DMS53 treated with DMSO at 0.1 percent for 48 hours (cell line): ENCODE results near the gene GNB1.

Experiments used
- DNase-seq: peaks from one replicate; lab custom pipeline; 2025; ENCODE audit not compliant: unreplicated experiment; lab: John Stamatoyannopoulos, UW

Gene GNB1

DNA sequence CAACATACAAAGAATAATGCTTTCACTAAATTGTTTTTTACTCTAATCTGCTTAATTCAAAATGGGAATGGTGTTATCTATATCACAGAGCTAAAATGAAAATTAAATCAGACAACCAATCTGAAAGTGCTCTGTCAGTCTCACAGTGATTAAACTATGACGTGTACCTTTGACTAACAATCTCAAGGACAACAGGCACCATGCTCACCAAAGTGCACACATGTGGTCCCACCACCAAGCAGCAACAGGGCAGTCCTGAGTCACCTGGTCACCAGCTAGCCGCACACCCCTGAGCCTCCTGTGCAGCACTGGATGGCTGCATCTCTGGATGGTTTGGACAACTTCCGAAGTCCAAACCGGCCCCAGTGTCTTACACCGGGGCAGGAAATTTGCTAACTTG lies 58.1 kb downstream of the GNB1 start:
- no peak for DNase-seq

DNA sequence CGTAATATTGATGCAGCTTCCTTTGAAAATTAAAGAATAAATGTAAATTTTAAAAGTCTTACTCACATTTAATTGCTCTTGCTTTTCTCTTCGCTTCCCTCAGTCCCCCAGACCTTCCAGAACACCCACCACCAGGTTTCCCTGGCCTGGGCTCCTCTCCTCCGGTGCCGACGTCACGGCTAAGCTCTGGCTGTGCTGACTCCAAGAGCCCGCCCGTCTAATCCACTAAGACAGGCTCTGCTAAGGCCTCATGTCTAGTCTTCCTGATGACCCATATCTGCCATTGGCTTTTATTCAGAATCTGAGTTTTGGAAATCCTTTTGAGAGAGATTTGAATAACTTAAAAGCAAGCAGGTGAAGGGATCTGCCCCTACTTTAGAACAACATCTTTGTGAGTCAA lies 58.7 kb downstream of the GNB1 start:
- DNase-seq, result no peak

DNA sequence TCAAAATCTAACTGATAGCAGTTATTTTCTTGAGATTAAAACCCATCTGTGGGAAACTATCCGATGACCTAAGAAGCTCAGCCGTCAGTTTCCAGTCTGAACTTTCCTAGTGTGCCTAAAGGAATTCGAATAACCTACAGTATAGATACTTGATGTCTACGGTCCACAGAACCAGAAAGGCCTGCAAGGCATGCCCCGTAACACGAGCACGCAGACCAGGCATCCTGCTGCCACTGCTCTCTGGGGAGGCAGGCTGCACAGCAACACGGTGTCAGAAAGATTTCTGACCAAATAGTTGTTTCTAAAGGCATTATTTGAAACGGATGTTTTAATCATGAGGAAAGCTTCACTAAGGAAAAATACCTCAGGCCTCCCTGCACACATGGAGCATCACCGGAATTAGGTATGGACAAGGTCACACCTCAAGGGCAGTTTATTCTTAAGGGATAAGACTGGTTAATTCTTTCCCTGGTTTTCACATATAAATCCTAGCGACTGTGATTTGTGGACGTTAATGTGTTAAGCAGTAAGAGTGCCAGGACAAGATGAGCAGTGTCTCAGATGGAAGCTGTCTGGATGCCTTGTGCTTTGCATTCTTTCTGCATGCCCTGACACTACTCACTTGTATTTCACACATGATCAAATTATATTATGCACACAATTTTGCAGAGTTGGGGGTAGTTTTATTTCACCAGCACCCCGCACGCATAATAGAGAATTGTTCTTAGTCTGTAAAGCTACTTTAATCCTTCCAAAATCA lies 63.6 kb downstream of the GNB1 start:
- no peak for DNase-seq

DNA sequence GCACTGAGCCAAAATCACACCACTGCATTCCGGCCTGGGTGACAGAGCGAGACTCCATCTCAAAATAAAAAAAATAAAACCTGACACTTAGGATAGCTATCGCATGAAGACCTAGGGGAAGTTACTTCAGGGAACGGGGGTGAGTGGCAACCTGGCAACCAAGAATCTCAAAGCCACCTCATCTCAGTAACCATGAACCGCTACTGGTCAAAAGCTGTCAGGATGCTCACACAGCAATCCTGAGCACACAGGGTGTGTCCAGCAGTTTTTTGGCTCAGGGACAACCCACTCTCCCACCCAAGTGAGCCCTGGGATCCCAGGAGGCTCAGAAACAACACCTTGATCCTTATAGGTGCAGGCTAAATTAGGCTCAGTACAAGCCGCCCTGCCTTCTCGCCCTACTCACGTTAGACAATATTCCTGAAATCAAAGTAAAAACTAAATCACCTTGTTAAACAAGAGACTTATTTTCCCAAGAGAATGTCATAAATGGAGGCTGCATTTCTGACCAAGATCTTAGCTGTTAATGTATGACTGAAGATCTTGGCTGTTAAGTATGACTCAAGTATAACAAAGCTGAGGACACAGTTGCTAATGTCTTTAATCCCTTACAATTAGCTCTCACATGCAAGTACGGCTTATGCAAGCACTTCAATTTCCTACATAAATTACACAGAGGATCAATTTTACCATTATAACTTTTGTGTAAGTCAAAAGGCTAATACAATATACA lies 64.4 kb downstream of the GNB1 start:
- no peak for DNase-seq

DNA sequence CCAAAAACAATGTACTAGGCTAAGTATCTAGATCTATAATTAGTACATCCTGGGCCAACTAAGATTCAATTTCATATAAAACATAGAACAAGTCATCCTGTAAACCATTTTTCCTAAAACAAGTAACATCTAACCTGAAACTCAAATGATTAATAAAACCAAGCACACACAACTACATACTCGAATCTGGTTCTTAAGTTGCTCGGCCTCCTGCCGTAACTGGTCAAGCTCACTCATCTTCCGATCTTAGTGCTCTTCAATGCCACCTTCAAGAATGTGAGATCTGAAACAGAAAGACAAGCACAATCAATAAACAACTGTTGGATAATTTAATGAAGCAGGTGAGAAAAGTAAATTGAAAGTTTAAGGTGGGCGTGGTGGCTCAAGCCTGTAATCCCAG lies 65.7 kb downstream of the GNB1 start:
- no peak for DNase-seq

DNA sequence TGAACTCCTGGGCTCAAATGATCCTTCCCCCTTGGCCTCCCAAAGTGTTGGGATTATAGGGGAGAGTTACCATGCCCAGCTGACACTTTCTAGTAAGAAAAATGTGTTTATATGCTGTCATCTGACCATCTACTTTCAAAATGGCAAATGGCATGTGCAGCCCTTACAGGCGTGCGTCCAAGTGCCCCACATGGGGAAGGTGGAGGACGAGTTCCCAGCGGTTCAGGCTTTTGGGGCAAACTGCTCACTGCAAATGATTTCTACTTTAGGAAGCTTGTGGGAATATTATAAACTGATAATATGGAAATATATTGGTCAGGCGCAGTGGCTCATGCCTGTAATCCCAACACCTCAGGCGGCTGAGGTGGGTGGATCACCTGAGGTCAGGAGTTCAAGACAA lies 71.1 kb downstream of the GNB1 start:
- no peak for DNase-seq

DNA sequence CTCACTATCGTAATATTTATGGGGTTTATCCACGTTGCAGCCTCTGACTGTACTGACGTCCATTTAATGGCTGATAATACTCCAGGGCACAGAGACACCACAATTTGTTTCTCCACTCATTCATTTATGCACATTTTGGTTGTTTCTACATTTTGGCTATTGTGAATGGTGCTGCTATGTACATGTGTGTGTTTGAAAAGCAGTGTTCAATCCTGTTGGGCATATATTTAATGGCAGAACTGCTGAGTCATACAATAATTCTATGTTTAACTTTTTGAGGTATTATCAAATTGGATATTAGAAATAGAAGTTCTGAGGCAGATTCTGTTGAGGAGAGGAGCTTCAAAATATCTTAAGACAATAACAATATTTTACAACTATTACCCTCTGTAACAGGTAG lies 73.7 kb downstream of the GNB1 start:
- no peak for DNase-seq

DNA sequence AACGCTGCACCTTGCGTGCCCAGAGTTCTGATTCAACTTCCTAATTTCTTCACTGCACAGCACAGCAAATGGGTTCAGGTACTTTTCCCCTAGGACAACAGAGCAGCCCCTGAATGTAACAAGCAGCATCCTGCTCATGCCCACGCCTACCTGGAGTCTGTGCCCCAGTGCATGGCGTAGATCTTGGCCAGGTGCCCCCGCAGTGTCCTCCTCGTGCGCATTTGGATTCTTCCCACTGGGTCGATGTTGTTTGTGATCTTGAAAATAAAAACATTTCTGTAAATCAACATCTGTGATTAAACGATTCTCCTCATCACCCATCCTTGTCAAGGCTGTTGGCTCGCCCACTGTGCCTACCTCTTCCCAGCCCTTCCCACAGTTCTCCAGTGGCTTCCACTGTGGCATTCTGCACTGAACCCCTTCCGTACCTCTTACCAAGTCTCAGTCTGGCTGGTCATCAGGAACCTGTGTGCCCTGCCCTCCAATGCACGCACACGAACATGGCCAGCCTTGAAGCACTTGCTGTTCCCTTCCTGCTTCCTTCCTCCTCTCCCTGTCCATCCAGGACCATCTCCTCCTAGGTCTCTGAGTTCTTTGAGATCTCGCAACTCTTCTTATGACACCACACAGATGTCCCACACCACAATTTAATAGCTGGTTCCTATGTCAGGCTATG lies 75.1 kb downstream of the GNB1 start:
- no peak for DNase-seq

DNA sequence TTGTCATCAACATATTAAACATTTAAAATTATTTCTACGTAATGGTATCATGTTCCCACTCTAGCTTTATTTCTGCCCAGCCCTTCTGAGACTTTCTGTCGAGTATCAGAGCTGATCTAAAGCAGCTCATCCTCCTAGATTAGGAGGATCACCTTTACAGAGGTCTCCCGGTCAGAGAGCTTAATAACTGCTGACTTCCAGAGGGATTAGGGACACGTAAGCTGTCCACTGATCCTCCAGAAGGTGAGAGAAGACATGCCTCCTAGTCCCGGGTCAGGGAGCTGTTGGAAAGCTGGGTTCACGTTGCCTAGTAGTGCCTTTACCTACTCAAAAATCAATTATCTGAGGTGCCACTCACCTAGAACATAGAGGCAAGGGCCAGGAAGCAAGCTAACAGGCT lies 81.4 kb downstream of the GNB1 start:
- DNase-seq, result no peak

DNA sequence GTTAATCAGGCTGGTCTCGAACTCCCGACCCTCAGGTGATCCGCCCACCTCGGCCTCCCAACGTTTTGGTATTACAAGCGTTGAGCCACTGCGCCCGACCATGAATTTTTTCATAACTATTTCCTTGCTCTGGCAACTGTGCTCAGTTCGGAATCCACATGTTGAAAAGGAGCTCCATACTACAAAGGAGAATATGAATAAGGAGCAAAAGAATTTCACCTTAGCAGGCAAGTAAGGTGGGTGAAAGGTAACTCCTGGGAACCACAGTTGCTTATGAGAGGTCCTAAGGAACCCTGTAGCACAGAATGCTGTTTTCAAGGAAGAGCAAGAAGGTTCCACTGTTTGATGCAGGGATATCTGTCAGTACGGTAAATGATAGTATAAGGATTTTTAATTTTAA lies 82.7 kb downstream of the GNB1 start:
- DNase-seq, result no peak

DNA sequence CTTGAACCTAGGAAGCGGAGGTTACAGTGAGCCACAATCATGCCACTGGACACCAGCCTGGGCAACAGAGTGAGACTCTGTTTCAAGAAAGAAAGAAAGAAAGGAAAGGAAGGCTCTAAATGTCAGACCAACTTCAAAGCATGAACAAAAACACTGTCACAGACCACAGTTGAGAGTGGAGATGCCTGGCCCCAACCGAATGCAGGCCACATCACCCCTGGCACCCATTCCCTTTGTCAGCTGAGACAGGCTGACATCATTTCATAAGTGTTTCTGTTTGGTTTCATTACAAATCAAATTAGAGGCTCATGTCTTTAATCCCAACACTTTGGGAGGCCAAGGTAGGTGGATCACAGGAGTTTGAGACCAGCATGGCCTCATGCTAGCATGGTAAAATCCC lies 84.0 kb downstream of the GNB1 start:
- no peak for DNase-seq

DNA sequence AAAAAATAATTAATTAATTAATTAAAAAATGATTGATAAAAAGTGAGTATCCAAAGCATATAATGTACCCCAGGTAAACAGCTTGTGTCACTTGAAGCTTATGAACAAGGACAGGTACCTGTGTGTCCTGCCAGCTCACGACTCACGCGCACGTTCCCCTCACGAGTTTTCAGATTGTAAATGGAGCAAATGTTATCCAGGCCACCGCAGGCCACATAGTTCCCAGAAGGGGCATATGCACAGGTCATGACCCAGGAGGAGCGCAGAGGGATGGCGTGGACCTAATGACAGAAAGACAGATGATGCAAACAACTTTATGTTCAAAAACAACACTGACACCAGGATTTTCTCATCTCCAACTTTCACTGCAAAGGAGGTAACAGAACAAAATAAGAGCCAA lies 86.6 kb downstream of the GNB1 start:
- DNase-seq, result no peak

DNA sequence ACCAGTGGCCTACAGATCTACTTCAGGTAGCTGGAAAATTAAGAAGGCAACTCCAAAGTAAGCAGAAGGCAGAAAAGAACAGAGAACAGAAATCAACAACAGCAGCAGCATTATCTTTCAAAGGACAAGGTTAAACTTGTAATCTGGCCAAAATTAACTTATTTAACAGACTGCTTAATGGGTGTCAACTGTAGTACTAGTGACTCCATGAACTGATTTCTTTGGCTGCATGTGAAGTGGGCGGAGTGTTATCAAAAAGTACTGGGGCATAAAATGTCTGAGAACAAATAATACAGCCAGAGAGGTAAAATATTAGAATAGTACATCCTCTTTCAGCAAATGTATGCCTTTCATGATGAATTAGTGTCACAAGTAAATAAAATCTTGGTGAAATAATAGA lies 88.0 kb downstream of the GNB1 start:
- no peak for DNase-seq

DNA sequence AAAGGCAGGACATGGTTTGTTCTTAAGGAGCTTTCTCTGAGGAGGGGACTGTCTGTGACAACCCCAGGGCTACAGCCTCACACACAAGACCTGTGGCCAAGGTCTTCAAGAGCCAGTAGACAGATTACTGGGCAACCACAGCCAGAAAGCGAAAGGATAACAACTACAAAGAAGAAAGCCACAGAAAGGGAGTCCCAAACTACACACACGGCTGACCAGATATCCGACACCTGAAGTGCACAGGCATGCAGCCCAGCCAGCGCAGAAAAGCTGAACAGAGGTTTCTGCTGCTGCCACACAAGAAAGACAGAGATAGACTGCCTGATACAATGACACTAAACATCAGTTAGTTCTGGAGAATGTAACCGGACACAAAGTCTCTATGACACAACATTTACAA lies 91.2 kb downstream of the GNB1 start:
- DNase-seq, result no peak

DNA sequence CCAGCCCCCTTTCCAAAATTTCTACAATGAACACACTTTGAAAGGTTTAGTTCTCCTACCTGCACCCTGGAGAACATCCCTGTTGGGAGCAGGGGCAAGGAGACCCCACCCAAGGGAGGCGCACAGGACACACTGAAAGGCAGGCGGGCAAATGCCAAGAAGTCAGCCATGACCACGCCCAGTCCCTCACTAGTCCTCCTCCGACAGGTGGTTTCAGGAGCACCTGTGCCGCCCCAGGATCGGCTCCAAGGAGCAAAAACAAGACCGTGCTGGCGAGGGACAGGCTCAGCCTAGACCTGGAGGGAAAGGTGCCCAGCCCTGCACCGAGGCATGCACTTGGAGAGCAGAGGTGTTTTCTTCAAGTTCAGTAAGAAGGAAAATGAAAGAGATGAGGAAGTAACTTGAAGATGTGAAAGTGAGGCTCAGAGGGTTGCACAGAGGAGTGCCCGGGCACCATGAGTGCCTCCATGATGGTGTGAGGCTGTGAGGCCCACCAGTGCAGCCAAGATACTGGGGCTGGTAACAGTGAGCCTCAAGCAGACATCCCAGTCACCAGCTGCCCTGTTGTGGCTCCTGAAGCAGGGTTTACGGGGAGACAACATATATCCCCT lies 93.1 kb downstream of the GNB1 start:
- DNase-seq, result no peak

DNA sequence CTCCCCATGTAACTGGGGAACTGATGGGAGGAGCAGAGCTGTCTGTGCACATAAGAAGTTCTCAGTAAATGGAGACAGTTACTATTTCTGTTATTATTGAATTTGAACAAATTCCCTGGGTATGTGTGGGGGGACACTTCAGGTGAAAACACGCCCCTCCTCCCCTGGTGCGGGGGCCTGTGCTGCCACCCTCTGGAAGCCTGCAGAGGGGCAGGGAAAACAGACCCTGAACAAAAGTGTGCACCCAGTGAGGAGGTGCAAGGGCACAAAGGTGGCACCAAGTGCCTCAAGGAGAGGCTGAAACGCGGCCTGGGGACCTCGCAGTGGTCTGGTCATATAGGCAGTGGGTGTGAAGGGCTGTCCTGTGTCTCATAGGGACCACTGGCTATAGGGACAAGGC lies 94.4 kb downstream of the GNB1 start:
- DNase-seq, result no peak

DNA sequence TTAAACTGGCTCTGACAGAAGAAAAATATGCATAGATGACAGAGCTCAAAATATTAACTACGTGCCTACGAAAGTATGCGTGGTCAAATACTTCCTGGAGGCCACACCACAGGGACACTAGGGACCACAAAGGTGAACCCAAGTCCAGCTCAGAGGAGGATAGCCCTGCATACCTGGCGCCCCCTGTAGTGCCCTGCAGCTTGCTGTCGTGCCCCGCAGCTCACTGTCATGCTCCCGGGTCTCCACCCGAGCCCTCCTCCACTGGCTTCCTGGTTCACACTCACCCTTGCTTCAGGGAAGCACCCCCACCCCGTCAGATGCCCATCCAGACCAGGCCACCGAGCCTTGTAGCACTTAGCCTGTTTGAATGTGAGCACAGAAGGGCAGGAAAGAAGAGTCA lies 95.9 kb downstream of the GNB1 start:
- no peak for DNase-seq

DNA sequence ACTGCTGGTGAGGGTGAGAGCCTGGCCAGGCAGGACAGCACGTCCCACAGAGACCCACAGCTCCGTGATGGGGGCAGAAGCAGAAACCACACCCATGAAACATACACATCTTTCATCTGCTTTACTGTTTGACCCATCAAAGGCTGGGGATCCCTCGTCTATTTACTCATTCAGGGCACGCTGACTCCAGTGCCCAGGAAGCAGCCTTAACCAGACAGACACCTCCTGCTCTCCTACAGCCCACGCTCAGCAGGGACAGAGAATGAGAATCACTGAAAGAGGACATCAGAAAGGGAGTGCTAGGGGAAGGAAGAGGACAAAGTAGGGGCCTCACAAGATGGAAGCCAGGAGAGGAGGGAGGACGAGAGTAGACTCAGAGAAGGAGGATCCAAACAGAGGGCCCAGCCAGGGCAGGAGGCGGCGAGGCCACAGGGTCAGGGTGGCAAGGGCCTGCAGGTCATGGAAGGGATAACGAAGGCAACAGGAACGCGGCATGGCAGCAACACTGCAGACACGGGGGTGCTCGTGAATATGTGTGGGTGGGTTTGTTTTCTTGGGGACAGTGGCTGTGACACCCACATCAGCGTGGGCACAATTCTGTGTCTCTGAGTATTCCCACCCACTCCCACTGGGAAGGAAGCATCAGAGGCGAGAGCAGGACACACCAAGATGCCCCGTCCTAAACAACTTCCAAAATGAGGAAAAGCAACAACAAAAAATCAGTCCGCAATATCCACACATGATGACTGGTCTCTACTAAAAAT lies 97.2 kb downstream of the GNB1 start:
- no peak for DNase-seq

DNA sequence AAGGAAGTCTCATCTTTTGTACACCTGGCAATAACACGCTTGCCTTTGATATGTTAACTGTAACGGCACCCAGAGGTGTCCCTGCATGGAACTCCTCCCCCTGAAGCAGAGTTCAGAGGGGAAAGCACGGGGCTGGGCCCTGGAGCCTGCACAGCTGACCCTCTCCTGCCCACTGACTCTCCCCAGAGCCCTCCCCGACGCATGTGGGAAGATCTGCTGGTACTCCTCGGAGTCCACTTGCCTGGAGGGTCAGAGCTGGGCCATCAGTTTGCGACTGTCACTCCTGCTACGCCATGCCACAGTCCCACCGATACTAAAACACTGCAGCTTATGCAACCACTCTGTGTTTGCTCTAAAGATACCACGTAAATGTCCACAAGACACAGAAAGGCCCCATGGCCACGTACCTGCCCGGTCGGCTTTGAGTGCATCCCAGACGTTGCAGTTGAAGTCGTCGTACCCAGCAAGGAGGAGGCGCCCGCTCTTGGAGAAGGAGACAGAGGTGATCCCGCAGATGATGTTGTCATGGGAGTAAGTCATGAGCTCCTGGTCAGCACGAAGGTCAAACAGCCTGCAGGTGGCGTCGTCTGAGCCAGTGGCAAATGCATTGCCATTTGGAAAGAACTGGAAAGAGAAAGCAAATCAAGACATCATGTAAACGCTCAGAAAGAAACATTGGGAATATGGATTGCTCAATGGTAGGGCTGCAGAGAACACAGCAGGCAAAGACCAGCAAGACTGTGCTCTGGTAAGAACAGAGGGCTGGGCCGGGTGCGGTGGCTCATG lies 102.0 kb downstream of the GNB1 start:
- no peak for DNase-seq

DNA sequence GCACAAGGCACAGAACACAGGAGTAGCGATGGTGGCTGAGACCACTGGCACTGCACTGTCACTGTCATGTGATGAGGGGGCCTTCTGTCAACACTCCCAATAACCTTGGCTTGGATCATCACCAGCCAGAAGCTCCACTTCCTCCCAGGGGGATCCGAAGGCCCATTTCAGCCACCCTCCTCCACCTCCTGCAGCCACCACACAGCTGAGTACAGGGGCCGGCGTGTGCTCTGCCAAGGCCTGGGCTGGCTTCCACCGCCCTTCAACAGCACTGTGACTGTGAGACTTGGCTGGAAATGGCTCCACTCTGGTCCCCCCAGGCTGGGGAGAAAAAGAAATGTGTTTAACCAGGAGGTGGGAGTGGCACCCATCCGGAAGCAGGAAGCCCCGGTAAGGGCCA lies 102.8 kb downstream of the GNB1 start:
- DNase-seq, result no peak
